Common myeloid progenitor, CD34-positive (primary cell): ENCODE measurements around the gene NRG2.
A peak's percentile ranks its signal among the peaks of the same experiment; 100 is the strongest.

ENCODE experiments used
- CTCF ChIA-PET: fragments of 350-600 bp; sonication (Branson Sonifier 250); formaldehyde crosslinking; loops from one replicate; lab custom pipeline; 2021; ENCODE audit warnings: antibody characterized with exemption; lab: Charles Lee
- POLR2A ChIA-PET: fragments of 350-600 bp; sonication (Branson Sonifier 250); formaldehyde crosslinking; loops from one replicate; lab custom pipeline; 2021; ENCODE audit warnings: antibody characterized with exemption; lab: Charles Lee
- DNase-seq, 3 donors: peaks; one replicate each; pipeline versions ENCODE4 v3.0.0 to v3.0.0-alpha.2; 2013
- H3K27ac ChIP-seq, 2 experiments: 1 replicate in 1 of 2; 2 replicates in 1 of 2; pipeline ENCODE4 v1.7.0; 2013; ENCODE audit warnings: inconsistent platforms in 2 of 2, low read length in 2 of 2, mild to moderate bottlenecking in 2 of 2, low read depth in 1 of 2, moderate library complexity in 1 of 2; ENCODE audit not compliant: severe bottlenecking in 2 of 2, insufficient read depth in 1 of 2, poor library complexity in 1 of 2
- H3K27me3 ChIP-seq, 5 experiments: replicated peaks in 2 of 5; 1 replicate in 3 of 5; 2 replicates in 2 of 5; pipeline versions ENCODE4 v1.6.1 to v1.7.0; 2013; ENCODE audit warnings: low read length in 4 of 5, mild to moderate bottlenecking in 2 of 5, moderate library complexity in 2 of 5, inconsistent platforms in 1 of 5; ENCODE audit not compliant: insufficient read depth in 5 of 5, control insufficient read depth in 4 of 5
- H3K36me3 ChIP-seq, 4 experiments: 1 replicate in 2 of 4; 2 replicates in 2 of 4; pipeline versions ENCODE4 v1.6.1 to v1.7.0; 2013; ENCODE audit warnings: low read length in 3 of 4, control low read depth in 1 of 4, mild to moderate bottlenecking in 1 of 4; ENCODE audit not compliant: control insufficient read depth in 4 of 4, insufficient read depth in 4 of 4
- H3K4me1 ChIP-seq, 4 experiments: 1 replicate in 3 of 4; 2 replicates in 1 of 4; pipeline versions ENCODE4 v1.6.1 to v1.7.1; 2013; ENCODE audit warnings: low read length in 3 of 4, mild to moderate bottlenecking in 3 of 4, control low read depth in 1 of 4, inconsistent platforms in 1 of 4, moderate library complexity in 1 of 4; ENCODE audit not compliant: control insufficient read depth in 4 of 4, insufficient read depth in 4 of 4; ENCODE audit errors: control extremely low read depth in 1 of 4
- H3K4me3 ChIP-seq, 7 experiments: 1 replicate in 4 of 7; 2 replicates in 3 of 7; pipeline versions ENCODE4 v1.5.1 to v1.7.0; 2013; ENCODE audit warnings: mild to moderate bottlenecking in 7 of 7, low read length in 6 of 7, moderate library complexity in 6 of 7, inconsistent platforms in 2 of 7, low read depth in 2 of 7, control low read depth in 1 of 7; ENCODE audit not compliant: insufficient read depth in 4 of 7, control insufficient read depth in 1 of 7; ENCODE audit errors: extremely low read depth in 1 of 7
- H3K9me3 ChIP-seq, 5 experiments: 1 replicate in 4 of 5; 2 replicates in 1 of 5; pipeline versions ENCODE4 v1.6.1 to v1.7.1; 2013; ENCODE audit warnings: low read length in 4 of 5, mild to moderate bottlenecking in 2 of 5, inconsistent platforms in 1 of 5, low read depth in 1 of 5, moderate library complexity in 1 of 5; ENCODE audit not compliant: control insufficient read depth in 4 of 5, insufficient read depth in 2 of 5; ENCODE audit errors: control extremely low read depth in 1 of 5
- WGBS: methylation state at CpG from one replicate; pipeline ENCODE4 v1.1.5; 2013; ENCODE audit not compliant: insufficient coverage; 5-methylcytosine and 5-hydroxymethylcytosine counted together

Gene NRG2

GRCh38 chr5:140076142-140076541, 33.0 kb upstream of the NRG2 start:
- DNase-seq, result no peak
- no peak overlapping the region for H3K4me3 ChIP-seq
- no peaks in the 10 kb centered on the region for H3K9me3 ChIP-seq
- no peaks in the 10 kb centered on the region for H3K36me3 ChIP-seq
- H3K4me1 ChIP-seq, result no peaks in the 10 kb centered on the region
- H3K27ac ChIP-seq, result no peak overlapping the region
- WGBS, result no CpG with 5 or more reads among the region's 1 CpG
- ChIA-PET CTCF (interaction anchor here (0.7 to 10.9 kb wide), 10 partner anchors 9 to 79 kb away, joined by 3 to 142 read pairs (median 5); partner anchors contain the start of gene PURA), POLR2A (no interaction called here)
- peaks cover 0 to 8% (median 2%) of the 10 kb centered on the region in 5 experiments for H3K27me3 ChIP-seq

- H3K9me3 ChIP-seq, result no peaks in the 10 kb centered on the region
- ChIA-PET CTCF (interaction anchor here (0.7 to 10.9 kb wide), 10 partner anchors 10 to 79 kb away, joined by 3 to 142 read pairs (median 5); partner anchors contain the start of gene PURA), POLR2A (no interaction called here)
- peaks cover 0 to 8% (median 3%) of the 10 kb centered on the region in 5 experiments for H3K27me3 ChIP-seq
- no peaks in the 10 kb centered on the region for H3K4me1 ChIP-seq
- no CpG with 5 or more reads among the region's 2 CpGs for WGBS
- DNase-seq, result peak in 2 of 3 donors; percentile 24 to 28
- H3K4me3 ChIP-seq, result no peak overlapping the region
- H3K27ac ChIP-seq, result no peak overlapping the region
- H3K36me3 ChIP-seq, result no peaks in the 10 kb centered on the region
Observed at GRCh38 chr5:140075371-140075770, 32.3 kb upstream of the NRG2 start.

GRCh38 chr5:140073296-140073695, 30.2 kb upstream of the NRG2 start:
- no peak overlapping the region for H3K27ac ChIP-seq
- CTCF ChIA-PET, result interaction anchor here (0.6 to 10.9 kb wide), 21 partner anchors 10 to 107 kb away, joined by 3 to 142 read pairs (median 6); no protein-coding TSS in a partner anchor
- peaks cover 0 to 12% (median 8%) of the 10 kb centered on the region in 5 experiments for H3K27me3 ChIP-seq
- no peaks in the 10 kb centered on the region for H3K36me3 ChIP-seq
- DNase-seq, result peak; percentile 29 to 60 (median 48)
- no CpG with 5 or more reads among the region's 4 CpGs for WGBS
- H3K9me3 ChIP-seq, result no peaks in the 10 kb centered on the region
- no peak overlapping the region for H3K4me3 ChIP-seq
- POLR2A ChIA-PET, result no interaction called here
- no peaks in the 10 kb centered on the region for H3K4me1 ChIP-seq

- no peak overlapping the region for H3K4me3 ChIP-seq
- DNase-seq, result no peak
- peaks cover 0 to 1% (median 0%) of the 10 kb centered on the region in 5 experiments for H3K9me3 ChIP-seq
- H3K27ac ChIP-seq, result no peak overlapping the region
- CTCF ChIA-PET, result interaction anchor here (0.6 to 10.9 kb wide), 24 partner anchors 11 to 345 kb away, joined by 3 to 142 read pairs (median 4); no protein-coding TSS in a partner anchor
- H3K4me1 ChIP-seq, result no peaks in the 10 kb centered on the region
- POLR2A ChIA-PET, result interaction anchor here (0.6 kb wide), 1 partner anchor 85 kb away, joined by 3 read pairs; no protein-coding TSS in a partner anchor
- H3K27me3 ChIP-seq, result peaks cover 0 to 15% (median 9%) of the 10 kb centered on the region in 5 experiments
- H3K36me3 ChIP-seq, result no peaks in the 10 kb centered on the region
- 40% methylated on average over 4 of the region's 10 CpGs for WGBS
Observed at GRCh38 chr5:140072812-140073211, 29.7 kb upstream of the NRG2 start.

- Histone ChIP-seq H3K9me3 (peaks cover 0 to 1% (median 0%) of the 10 kb centered on the region in 5 experiments), H3K4me1 (no peaks in the 10 kb centered on the region), H3K4me3 (no peak overlapping the region), H3K27me3 (peaks cover 13 to 48% (median 23%) of the 10 kb centered on the region in 5 experiments), H3K36me3 (no peaks in the 10 kb centered on the region), H3K27ac (no peak overlapping the region)
- WGBS, result 100% methylated on average over 1 of the region's 1 CpG
- ChIA-PET POLR2A (no interaction called here), CTCF (interaction anchor here (1.2 to 1.4 kb wide), 2 partner anchors 12 to 17 kb away, joined by 3 to 4 read pairs; no protein-coding TSS in a partner anchor)
- DNase-seq, result no peak
Observed at GRCh38 chr5:140060816-140061215, 17.7 kb upstream of the NRG2 start.

- Histone ChIP-seq H3K4me1 (no peaks in the 10 kb centered on the region), H3K27ac (no peak overlapping the region), H3K9me3 (peaks cover 0 to 1% (median 0%) of the 10 kb centered on the region in 5 experiments), H3K4me3 (no peak overlapping the region), H3K36me3 (no peaks in the 10 kb centered on the region), H3K27me3 (peaks cover 11 to 52% (median 27%) of the 10 kb centered on the region in 5 experiments)
- POLR2A ChIA-PET, result no interaction called here
- CTCF ChIA-PET, result interaction anchor here (1.7 kb wide), 1 partner anchor 14 kb away, joined by 7 read pairs; no protein-coding TSS in a partner anchor
- 100% methylated on average over 1 of the region's 5 CpGs for WGBS
- DNase-seq, result no peak
Observed at GRCh38 chr5:140058212-140058932, 15.3 kb upstream of the NRG2 start.

- Histone ChIP-seq H3K36me3 (no peaks in the 10 kb centered on the region), H3K9me3 (peaks cover 0 to 1% (median 0%) of the 10 kb centered on the region in 5 experiments), H3K27me3 (peaks cover 8 to 44% (median 22%) of the 10 kb centered on the region in 5 experiments), H3K4me1 (no peaks in the 10 kb centered on the region), H3K27ac (no peak overlapping the region), H3K4me3 (no peak overlapping the region)
- DNase-seq, result no peak
- ChIA-PET POLR2A (no interaction called here), CTCF (interaction anchor here (1.3 to 1.7 kb wide), 2 partner anchors 16 to 88 kb away, joined by 3 to 7 read pairs; no protein-coding TSS in a partner anchor)
- no CpG with 5 or more reads among the region's 1 CpG for WGBS
Observed at GRCh38 chr5:140056880-140057279, 13.8 kb upstream of the NRG2 start.
